Skin of body (tissue), 2 donors: ENCODE results near the gene TMEM271. TPM values are rescaled to one million over a fixed set of nuclear protein-coding genes. Genes with fewer than 3 reads are reported as not detected.
"Not testable (repeated sequence)": the region's sequence is repeated elsewhere in the genome, so short reads cannot be mapped to it uniquely, and the experiment has no call there.

Experiments used
- DNase-seq: peaks from one replicate; lab custom pipeline; 2025; lab: John Stamatoyannopoulos, UW
- total RNA-seq: library from RNA; depleted of rRNA; stranded (reverse); fragments of >200 nt; gene quantifications from one replicate; pipeline ENCODE4 v1.2.3, GENCODE V29; 2014

Gene TMEM271
- total RNA-seq, 1 donor from 2014 or later: 0.30 TPM

DNA sequence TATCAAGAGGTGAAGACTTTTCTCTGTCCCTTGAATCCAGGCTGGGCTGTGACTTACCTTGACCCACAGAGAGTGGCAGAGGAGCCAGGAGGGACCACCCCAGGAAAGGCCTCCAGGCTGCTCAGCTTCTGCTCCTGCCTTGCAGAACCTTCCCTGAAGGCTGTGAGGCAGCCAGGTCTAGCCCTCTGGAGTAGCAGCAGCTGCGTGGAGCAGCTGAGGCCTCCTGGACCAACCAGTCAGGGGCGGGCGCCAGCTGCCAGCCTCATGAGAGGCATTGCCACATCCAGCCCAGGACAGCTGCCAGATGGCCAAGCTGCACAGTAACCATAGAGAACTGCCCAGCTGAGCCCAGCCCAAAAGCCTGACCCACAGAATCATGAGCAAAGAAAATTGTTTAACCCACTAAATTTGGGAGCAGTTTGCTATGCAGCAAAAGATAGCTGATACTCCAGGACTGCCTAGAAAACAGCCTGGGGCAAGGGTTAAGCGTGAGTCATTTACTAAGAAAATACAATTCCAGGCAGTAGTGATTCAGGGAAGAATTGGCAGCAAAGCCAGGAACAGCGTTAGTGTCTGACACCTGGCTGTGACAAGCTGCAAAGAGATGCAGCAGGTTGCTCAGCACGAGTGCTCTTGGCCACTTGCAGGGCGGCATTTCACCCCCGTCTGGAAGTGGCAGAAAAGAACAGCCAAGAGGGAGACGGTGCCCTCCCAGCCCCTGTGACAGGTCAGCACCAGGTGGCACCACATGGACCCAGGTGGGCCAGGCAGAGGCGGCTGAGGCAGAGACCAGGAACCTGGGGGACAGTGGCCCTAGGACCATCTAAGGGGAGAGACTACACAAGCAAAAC lies 34.5 kb upstream of the TMEM271 start:
- no peak for DNase-seq

DNA sequence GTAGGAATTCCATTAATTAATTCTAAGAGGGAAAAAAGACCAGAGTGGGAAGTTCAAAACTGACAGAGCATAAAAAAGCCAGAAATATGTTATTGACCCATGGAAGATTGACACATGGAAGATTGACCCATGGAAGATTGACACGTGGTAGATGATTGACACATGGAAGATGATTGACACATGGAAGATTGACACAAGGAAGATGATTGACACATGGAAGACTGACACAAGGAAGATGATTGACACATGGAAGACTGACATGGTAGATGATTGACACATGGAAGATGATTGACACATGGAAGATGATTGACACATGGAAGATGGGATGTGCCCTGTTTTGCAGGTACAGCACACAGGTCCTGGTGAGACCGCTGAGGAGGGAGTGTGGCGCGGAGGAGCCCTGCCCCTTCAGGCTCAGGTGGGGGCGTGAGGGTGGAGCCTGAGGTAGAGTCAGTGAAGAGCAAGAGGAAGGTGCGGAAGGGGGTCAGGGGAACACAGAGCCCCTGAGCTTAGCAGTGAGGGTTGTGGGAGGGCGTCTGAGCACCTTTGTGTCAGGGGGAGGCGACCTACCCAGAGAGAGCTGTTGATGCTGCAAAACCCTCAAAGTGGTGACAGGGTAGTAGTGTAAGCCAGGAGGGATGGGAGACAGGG lies 33.4 kb upstream of the TMEM271 start:
- no peak for DNase-seq

DNA sequence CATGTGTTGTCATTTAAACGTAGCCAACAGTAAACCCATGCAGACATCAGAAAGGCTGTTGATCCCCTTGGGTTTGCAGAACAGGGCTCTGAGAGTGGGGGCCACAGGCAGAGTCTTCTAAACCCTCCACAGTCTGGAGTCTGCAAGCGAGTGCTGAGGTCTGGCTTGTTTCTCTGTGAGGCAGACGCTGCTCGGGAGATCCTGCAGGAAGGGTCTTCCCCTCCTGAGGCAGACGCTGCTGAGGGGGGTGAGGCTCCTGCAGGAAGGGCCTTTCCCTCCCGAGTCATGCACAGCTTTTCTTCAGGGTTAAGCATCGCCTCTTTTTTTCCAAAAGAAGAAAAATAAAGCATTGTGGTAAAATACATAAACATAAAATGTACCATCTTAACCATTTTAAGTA lies 32.1 kb upstream of the TMEM271 start:
- DNase-seq: no peak

DNA sequence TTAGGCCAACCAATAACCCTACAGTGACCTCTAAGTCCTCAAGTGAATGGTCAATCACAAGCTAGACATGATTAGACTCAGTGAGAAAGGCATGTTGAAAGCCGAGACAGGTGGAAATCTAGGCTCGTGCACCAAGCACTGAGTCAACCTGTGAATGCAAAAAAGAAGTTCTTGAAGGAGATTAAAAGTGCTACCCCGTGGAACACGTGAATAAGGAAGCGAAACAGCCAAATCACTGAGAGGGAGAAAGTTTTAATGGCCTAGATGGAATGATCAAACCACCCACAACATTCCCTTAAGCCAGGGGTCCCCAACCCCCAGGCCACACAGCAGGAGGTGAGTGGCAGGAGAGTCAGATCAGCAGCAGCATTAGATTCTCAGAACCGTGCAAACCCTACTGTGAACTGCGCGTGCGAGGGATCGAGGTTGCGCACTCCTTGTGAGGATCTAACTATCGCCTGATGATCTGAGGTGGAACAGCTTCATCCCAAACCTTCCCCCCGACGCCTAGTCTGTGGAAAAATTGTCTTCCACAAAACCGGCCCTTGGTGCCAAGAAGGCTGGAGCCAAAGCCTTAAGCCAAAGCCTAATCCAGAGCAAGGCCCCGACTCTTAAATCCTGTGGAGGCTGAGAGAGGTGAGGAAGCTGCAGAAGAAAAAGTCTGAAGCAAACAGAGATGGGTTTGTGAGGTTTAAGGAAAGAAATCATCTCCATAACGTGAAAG lies 29.8 kb upstream of the TMEM271 start:
- no peak for DNase-seq

DNA sequence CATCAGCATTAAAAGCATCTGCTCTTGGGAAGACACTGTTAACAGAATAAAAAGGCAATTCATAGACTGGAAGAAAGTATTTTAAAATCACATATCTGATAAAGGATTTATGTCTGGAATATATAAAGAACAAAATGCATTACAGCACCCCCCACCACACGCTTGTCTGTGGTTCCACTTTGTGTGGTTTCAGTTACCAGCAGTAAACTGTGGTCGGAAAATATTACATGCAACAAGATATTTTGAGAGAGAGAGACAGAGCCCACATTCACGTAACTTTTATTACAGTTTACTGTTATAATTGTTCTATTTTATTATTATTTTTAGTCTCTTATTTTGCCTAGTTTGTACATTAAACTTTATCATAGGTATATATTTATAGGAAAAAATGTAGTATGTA lies 28.0 kb upstream of the TMEM271 start:
- DNase-seq: no peak

DNA sequence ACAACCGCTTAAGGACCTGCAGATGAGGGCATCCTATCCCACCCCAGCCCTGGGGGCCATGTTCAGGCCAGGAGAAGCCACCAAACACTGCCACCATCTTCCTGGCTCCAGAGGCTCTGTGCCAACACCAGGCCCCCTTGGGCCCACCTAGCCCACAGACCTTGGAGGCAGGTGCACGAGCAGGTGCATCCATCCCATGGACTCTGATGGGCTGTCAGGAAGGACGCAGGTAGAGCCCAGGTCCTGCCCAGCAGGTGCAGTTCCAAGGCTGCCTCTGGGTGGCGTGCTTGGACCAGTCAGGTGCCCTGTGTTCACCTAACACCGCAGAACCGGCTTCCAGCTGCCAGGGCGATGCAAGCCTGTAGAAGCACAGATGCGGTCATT lies 26.5 kb upstream of the TMEM271 start:
- DNase-seq: no peak

DNA sequence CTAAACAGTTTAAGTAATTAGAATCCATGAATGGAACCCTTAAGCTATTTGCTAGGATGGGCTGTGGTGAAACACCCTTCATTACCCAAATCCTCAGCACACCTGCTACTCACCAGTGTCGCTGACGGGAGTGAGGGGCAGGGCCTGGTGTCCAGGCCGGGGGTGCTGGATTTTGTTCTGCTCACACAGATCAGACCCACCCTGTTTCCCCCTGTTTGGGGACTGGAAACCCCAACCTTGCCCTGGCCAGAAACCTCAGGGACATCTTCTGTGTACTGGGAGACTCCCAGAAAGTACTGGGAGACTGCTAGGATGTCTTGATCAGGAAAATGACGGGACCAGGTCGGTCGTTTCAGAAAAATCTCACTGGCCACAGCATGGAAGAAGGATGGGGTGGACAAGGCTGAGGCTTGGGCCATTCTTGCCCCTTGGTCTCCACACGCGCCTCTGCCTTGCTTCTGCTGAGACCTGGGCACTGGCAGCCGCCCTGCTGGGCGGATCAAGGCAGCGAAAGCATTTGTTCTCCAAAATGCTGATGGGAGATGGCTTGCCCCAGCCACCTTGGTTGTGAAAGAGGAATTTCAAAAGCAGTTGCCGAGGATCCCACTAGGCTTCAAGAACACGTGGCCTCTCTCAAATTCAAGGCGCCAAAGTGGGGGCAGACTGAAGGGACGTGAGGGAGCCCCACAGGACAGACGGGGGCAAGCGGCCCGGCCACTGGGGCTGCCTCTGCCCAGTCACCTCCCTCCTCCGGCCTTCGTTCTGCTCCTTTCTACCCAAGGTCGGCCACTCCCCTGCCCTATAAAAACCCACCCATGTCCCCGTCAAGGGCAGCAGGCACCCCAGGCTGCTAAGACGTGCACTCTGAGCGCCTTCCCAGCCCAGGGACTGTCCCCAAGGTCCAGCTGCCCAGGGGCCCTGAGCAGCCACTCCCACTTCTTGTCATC lies 25.8 kb upstream of the TMEM271 start:
- no peak for DNase-seq

DNA sequence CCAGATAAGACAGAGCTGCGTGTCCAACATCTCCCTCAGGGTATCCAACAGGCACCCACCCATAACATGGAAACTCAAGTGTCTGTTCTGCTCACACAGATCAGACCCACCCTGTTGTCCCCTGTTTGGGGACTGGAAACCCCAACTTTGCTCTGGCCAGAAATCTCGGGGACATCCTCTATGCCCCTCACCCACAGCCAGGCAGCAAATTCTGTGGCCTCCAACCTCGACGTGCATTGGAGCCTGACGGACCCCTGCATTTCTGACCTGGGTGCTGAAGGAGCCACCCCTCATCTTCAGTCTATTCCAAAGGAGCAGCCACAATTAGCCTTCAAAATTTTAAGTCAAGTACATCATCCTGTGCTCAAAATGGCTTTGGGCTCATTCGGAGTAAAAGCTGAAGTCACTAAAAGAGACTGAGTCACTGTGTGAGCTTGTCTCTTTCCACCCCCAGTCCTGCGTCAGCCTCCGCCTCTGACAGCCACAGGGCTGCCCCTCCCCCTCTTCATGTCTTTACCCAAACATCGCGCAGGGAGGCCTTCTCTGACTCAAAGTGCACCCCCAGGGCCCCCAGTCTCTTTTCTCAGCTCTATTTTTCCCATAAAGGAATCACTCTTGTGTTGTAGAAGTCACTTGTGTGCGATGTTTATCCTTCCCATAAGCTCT lies 24.9 kb upstream of the TMEM271 start:
- DNase-seq: no peak

DNA sequence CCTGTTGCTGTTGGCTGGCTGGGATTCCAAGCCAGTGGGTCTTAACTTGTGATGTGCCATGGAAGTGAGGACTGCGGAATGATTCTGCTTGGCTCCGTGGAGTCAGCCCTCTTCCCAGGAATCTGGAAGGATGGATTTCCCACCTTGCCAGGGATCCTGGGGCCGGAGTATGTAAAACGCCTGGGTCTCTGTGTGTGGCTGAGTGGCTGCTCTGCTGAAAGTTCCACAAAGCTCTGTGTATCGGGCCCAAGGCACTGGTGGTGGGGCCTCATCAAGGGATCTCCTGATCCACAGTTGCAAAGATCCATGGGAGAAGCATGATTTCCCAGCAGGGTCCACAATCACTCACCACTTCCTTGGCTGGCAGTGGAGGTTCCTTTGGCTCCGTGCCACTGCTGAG lies 24.1 kb upstream of the TMEM271 start:
- no peak for DNase-seq

DNA sequence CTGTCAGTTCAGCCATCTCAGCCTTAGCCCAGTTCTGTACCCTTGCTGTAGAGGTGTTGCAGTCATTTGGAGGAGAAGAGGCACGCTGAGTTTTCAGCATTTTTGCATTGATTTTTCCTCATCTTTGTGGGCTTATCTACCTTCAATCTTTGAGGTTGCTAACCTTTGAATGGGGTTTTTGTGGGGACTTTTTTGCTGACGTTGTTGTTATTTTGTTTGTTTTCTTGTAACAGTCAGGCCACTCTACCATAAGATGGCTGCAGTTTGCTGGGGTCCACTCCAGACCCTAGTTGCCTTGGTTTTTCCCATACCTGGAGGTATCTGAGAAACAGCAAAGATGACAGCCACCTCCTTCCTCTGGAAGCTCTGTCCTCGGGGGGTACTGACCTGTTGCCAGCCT lies 22.8 kb upstream of the TMEM271 start:
- no peak for DNase-seq

DNA sequence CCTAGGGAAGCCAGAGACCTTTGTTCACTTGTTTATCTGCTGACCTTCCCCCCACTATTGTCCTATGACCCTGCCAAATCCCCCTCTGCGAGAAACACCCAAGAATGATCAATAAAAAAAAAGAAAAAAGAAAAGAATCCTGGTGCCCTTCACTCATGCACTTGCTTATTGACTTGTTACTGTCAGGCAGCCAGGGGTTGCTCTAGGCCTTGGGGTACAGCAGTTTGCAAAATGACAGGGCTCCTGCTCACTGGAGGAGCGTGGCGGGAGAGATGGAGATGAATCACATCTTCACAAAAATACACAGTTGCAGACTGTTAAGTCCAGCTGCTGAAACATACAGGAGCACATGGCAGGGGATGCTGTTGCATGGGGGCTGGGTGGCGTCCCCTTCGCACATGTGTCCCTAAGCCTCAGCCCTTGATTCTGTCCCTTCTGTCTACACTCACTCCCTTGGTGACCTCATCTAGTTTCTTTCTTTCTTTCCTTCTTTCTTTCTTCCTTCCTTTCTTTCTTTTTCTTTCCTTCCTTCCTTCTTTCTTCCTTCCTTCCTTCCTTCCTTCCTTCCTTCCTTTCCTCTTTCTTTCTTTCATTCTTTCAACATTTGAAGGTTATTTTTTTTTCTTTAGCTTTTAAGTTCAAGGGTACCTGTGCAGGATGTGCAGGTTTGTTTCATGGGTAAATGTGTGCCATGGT lies 16.9 kb upstream of the TMEM271 start:
- DNase-seq: no peak

DNA sequence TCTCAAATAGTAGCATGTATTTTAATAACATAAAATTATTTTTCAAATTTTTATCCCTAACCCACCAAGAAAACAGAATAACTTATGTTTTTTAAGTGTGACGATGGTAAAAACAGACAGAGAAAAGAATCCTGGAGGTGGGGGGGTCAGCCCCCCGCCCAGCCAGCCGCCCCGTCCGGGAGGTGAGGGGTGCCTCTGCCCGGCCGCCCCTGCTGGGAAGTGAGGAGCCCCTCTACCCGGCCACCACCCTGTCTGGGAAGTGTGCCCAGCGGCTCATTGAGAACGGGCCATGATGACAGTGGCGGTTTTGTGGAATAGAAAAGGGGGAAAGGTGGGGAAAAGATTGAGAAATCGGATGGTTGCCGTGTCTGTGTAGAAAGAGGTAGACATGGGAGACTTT lies 16.1 kb upstream of the TMEM271 start:
- not testable (repeated sequence) for DNase-seq

DNA sequence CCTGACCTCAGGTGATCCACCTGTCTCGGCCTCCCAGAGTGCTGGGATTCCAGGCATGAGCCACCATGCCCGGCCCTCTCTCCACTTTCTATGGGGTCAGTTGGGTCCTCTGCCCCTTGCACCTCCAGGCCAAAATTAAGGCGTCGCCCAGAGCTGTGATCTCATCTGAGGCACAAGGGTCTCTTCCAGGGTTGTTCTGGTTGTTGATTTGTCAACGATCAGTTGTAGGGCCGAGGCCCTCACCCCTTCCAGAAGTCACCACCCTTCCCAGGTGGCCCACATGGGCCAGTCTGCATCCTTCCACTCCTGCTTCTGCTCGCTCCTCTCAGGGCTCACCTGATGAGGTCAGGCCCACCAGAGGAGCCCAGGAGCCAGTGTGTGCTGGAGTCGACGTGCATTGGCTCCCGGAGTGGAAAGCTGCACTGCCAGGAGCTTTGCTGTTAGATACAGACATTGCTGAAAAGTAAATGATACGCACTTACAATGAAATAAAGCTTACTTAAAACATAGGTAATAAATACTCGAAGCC lies 14.3 kb upstream of the TMEM271 start:
- DNase-seq: no peak

DNA sequence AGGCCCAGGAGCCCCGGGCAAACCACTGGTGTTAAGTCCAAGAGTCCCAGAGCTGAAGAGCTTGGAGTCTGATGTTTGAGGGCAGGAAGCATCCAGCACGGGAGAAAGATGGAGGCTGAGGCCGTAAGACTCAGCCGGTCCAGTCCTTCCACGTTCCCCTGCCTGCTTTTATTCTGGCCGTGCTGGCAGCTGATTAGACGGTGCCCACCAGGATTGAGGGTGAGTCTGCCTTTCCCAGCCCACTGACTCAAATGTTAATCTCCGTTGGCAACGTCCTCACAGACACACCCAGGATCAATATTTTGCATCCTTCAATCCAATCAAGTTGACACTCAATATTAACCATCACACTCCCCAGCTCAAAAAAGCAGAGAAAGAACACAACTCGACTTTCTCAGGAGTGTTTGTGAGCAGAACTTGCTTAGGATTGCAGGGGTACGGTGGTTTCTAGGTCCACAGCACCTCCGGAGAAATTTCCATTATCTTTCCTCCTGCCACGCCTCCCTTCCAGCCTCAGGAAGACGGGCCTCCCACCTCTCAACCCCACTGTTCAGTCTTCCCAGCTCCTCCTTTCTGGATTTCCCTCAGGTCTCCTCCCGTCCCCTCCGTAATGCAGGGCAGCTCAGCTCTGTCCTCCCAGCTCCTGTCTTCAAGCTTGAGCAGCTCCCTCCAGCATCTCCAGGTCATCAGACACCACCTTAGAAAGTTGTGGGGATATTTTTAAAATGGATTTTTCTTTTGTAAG lies 13.3 kb upstream of the TMEM271 start:
- DNase-seq: no peak

DNA sequence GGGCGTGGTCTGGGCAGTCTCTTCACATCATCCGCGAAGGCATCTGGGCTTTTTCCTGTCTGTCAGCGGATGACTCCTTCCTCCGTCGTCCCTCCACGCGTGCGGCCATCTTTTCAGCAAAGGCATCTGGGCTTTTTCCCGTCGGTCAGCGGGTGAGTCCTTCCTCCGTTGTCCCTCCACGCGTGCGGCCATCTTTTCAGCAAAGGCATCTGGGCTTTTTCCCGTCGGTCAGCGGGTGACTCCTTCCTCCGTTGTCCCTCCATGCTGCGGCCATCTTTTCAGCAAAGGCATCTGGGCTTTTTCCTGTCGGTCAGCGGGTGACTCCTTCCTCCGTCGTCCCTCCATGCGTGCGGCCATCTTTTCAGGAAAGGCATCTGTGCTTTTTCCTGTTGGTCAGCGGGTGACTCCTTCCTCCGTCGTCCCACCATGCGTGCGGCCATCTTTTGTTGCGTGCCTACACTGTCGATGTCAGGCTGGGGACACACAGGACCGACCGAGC lies 12.3 kb upstream of the TMEM271 start:
- no peak for DNase-seq

DNA sequence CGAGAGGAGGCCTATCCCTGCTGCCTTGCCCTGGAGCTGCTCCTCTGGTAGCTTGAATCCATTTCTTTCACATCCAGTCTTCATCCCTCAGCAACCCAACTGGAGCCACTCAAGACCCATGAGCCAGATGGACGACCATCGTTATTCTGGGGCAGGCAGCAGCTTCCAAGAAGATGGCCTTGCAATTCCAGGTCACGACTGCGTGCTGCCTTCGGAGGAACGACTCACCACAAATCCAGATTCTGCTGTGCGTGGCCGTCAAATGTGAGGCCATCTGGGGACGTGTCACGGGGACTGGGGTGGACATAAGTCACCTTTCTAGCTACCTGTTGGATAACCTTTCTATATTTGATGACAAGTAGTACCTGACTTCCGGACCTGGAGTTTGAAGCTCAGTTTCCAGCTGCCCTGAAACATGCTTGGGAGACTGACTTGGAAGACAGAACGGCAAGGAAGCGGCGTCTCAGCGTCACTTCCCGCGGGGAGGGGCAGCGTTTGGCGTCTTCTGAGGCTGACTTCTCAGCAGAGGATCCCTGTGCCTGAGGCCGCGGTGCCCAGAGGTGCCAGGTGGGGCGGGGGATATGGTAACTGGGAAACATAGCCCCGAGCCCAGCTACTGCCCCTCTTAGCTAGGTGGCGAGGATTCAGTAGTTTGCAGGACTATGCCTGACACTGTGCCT lies 11.7 kb upstream of the TMEM271 start:
- no peak for DNase-seq

DNA sequence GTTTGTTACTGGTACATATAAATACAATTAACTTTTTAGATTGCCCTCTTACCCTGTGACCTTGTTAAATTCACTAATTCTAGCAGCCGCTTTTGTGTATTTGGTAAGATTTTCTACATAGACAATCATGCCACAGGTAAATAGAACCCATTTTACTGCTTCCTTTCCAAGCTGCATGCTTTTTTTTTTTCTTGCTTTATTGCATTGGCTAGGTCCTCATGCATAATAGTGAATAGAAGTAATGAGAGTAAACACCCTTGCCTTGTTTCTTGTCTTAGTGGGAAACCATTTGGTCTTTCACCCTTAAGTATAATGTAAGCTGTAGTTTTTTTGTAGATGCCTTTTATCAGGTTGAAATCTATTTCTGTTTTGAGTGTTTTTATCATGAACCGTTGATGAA lies 7.7 kb upstream of the TMEM271 start:
- DNase-seq: no peak

DNA sequence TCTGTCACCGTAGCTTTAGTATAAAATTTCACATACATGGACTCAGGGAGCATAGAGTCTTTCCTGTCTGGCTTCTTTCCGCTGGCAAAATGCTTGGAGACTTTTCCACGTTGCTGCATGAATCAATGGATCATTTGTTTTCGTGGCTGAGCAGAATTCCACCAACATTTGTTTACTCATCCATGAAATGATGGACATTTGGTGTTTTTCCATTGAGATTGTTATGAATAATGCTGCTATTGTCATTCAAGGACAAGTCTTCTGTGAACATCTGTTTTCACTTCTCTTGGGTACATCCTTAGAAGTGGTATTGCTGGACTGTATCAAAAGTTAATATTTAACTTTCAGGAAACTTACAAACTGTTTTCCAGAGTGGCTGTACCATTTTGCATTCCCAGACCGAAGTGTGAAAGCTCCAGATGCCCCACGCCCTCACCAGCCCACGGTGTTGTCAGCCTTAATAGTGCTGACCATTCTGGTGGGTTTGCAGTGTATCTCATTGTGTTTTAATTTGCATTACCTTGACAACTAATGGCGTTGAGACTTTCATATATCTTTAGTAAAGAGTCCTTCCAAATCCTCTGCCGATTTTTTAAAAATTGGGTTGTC lies 5.8 kb upstream of the TMEM271 start:
- no peak for DNase-seq
